ENCODE measurements around the gene SLC22A16. TPM values are rescaled to one million over a fixed set of nuclear protein-coding genes. Genes with fewer than 3 reads are reported as not detected.

SLC22A16 gene
- total and polyA plus RNA-seq, 2 donors (not counting 3 experiments of a cell fraction or from before 2014, with no cell fraction given), result not detected

DNA sequence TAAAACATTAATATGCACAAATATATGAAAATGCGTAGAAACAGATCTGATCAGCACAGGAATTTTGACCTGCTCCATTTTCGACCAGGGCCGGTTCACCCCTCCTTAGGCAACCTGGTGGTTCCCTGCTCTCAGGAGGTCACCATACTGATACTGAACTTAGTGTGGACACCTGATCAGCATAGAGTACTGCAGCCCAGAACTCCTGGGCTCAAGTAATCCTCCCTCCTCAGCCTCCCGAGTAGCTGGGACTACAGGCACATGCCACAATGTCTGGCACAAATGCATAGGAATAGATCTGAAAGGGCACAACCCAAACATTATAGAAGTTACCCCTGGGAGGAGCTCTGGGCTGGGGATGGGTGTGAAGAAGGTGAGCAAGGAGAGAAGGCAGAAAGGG lies 36.4 kb downstream of the SLC22A16 start:
- H3K9me1 ChIP-seq (replicated peaks; ENCODE audit: control insufficient read depth, extremely low read depth, insufficient read depth, low read length), result no peaks in the 10 kb centered on the region
- H3K4me2 ChIP-seq (ENCODE audit: insufficient read depth, low read length), result no peak overlapping the region
- H2AFZ ChIP-seq (ENCODE audit: low read depth, low read length), result no peak overlapping the region
- H3K9ac ChIP-seq (replicated peaks; ENCODE audit: extremely low read depth, insufficient read depth, low read length), result no peak overlapping the region
- TF ChIP-seq, protein P1, sequence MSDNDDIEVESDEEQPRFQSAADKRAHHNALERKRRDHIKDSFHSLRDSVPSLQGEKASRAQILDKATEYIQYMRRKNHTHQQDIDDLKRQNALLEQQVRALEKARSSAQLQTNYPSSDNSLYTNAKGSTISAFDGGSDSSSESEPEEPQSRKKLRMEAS (IDR thresholded peaks at IDR 0.05; ENCODE audit: insufficient read depth, insufficient read length), result no peak
- TF ChIP-seq POLR2AphosphoS5 (IDR thresholded peaks at IDR 0.05; ENCODE audit: insufficient read depth, low read depth, low read length) (no peak), EZH2 (IDR thresholded peaks at IDR 0.05; ENCODE audit: borderline replicate concordance, low read depth, low read length, severe bottlenecking) (no peak), JUN (IDR thresholded peaks at IDR 0.05; ENCODE audit: borderline replicate concordance, insufficient read depth, insufficient read length, low read depth) (no peak), POLR2A (IDR thresholded peaks at IDR 0.05; ENCODE audit: low read depth, low read length) (no peak), GATA2 (IDR thresholded peaks at IDR 0.05; ENCODE audit: insufficient read depth, insufficient read length, low read depth, low read length) (no peak), MYC (IDR thresholded peaks at IDR 0.05; ENCODE audit: low read depth, low read length) (no peak), FOS (IDR thresholded peaks at IDR 0.05; ENCODE audit: borderline replicate concordance, insufficient read depth, low read length) (no peak)
- TF ChIP-seq, protein P2, sequence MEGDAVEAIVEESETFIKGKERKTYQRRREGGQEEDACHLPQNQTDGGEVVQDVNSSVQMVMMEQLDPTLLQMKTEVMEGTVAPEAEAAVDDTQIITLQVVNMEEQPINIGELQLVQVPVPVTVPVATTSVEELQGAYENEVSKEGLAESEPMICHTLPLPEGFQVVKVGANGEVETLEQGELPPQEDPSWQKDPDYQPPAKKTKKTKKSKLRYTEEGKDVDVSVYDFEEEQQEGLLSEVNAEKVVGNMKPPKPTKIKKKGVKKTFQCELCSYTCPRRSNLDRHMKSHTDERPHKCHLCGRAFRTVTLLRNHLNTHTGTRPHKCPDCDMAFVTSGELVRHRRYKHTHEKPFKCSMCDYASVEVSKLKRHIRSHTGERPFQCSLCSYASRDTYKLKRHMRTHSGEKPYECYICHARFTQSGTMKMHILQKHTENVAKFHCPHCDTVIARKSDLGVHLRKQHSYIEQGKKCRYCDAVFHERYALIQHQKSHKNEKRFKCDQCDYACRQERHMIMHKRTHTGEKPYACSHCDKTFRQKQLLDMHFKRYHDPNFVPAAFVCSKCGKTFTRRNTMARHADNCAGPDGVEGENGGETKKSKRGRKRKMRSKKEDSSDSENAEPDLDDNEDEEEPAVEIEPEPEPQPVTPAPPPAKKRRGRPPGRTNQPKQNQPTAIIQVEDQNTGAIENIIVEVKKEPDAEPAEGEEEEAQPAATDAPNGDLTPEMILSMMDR (IDR thresholded peaks at IDR 0.05; ENCODE audit: extremely low read depth in 1 of 2, insufficient read depth in 1 of 2, low read depth in 1 of 2, low read length in 2 of 2), result no peak
- H3K27ac ChIP-seq (ENCODE audit: insufficient read depth, low read depth, low read length), result no peak overlapping the region
- H3K27me3 ChIP-seq (ENCODE audit: control insufficient read depth in 2 of 2, insufficient read depth in 2 of 2, low read length in 2 of 2), result peaks cover 1 to 21% of the 10 kb centered on the region in 2 experiments
- ChIA-PET CTCF (no interaction called here), POLR2A (no interaction called here)
- no TSS peak for BruUV-seq (replicated peaks)
- dilution Hi-C loops (cut with MboI; ENCODE audit: extremely low pct_ligation_motif_present, low sequenced_read_pairs), result no loop called here
- H3K9me3 ChIP-seq (replicated peaks; ENCODE audit: control insufficient read depth, insufficient read depth, low read length), result no peaks in the 10 kb centered on the region
- H3K4me3 ChIP-seq (replicated peaks in 1 of 3; ENCODE audit: insufficient read depth in 1 of 3, low read depth in 1 of 3, low read length in 3 of 3), result no peak overlapping the region
- H3K79me2 ChIP-seq (ENCODE audit: control insufficient read depth, insufficient read depth, low read length), result no peaks in the 10 kb centered on the region
- no peaks in the 10 kb centered on the region for H4K20me1 ChIP-seq (replicated peaks; ENCODE audit: control insufficient read depth, extremely low read depth, insufficient read depth, low read length)
- FAIRE-seq (no peak), DNase-seq (ENCODE audit: low read depth, low spot score) (no peak)
- H3K4me1 ChIP-seq (ENCODE audit: control insufficient read depth, extremely low read depth, insufficient read depth, low read length), result no peaks in the 10 kb centered on the region
- intact Hi-C loops (cut with micrococcal nuclease), result no loop called here
- H3K36me3 ChIP-seq (ENCODE audit: control insufficient read depth in 2 of 2, extremely low read depth in 1 of 2, insufficient read depth in 2 of 2, low read length in 2 of 2), result no peaks in the 10 kb centered on the region
